Measurements from ENCODE around the gene PCDH1.

The PCDH1 gene

DNA sequence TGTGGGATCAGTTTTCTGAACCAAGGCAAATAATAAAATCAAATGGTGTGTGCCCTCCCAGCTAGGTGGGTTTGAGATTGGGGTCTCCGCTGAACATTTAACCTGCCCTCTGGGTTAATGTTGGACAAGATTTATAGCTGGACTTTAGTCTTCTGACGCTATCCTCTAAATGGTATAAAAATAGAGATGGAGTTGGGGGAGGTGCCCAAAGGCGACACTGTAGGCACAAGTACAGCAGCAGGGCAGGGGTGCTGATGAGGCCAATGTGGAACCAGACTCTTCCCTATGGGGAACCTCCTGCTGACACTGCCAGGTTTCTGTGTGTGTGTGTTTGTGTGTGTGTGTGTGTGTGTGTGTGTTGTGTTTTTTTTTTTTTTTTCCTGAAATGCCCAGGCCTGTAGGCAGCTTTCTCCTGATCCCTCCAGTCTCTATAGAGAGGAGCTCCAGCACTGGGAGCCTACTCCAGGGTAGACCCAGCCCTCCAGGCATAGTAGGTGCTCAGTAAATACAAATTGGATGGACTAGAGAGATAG lies 37.9 kb downstream of the PCDH1 start:
- Histone ChIP-seq H3K4me1 (ENCODE audit: control insufficient read depth in 1 of 2, insufficient read depth in 2 of 2, low read length in 2 of 2) (peaks cover 6% of the 10 kb centered on the region in 2 donors), H3K27ac (ENCODE audit: low read length) (peak overlapping the region; percentile 82), H3K36me3 (ENCODE audit: control insufficient read depth in 1 of 2, insufficient read depth in 2 of 2, low read length in 2 of 2) (no peaks in the 10 kb centered on the region), H3K4me3 (ENCODE audit: low read depth in 1 of 2, low read length in 2 of 2) (no peak overlapping the region), H3K9me3 (ENCODE audit: control insufficient read depth in 1 of 2, low read length in 2 of 2) (no peaks in the 10 kb centered on the region), H3K27me3 (ENCODE audit: low read depth, low read length) (no peaks in the 10 kb centered on the region)

DNA sequence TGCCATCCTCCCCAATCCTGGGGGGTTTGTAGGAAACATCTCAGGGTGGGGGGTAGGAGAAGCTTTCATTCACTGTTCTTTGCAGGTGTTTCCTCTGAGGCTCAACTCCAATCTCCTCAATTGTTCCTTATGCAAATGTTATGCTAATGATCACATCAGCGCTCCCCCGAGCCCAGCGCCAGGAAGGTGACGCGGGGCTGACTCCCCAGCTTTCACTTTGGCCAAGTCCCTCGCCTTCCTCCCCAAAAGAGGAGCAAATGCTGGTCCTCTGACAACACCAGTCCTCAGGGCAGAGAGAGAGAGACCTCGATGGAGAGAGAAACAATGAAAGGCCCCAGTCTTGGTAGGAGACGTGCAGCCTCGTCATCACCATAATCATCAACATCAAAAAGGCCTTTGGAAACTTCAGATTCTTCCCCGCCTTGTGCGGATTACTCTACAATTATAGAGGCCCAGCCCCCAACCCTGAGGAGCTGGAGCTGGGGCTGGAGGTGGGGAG lies 39.1 kb downstream of the PCDH1 start:
- Histone ChIP-seq H3K27ac (ENCODE audit: low read length) (no peak overlapping the region), H3K27me3 (ENCODE audit: low read depth, low read length) (no peaks in the 10 kb centered on the region)

DNA sequence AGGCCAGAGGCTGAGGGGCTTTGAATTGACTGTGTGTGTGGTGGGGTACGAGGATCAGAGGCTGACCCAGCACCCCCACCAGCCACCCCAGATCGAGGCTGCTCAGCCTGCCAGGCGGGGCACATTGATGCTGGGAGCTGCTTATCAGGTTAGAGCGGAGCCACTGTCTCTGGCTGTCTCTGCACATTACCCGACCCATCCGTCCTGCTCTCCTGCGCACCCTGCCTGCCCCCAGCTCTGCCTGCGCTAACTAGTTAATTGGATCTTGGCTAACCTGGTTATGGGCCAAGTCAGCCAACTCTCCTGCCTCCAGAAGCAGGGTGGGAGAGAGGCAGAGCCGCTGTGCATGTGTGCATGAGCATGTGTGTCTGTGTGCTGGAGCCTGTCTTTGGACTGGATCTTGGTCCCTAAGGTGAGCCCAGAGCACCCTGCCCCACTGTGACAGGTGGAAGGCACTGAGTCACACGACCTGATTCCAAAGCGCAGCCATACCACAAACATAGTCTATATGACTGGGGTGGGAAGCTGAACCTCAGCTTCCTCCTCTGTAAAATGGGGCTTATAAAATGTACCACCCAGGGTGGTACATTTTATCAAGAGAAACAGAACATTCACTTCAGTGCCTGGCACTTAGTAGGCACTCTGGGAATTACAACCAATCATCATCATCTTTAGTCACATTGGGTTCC lies 39.7 kb downstream of the PCDH1 start:
- H3K27ac ChIP-seq (ENCODE audit: low read length): no peak overlapping the region
- no peaks in the 10 kb centered on the region for H3K27me3 ChIP-seq (ENCODE audit: low read depth, low read length)
- H3K4me3 ChIP-seq (ENCODE audit: low read depth in 1 of 2, low read length in 2 of 2): no peak overlapping the region
- H3K36me3 ChIP-seq (ENCODE audit: control insufficient read depth in 1 of 2, insufficient read depth in 2 of 2, low read length in 2 of 2): no peaks in the 10 kb centered on the region
- no peaks in the 10 kb centered on the region for H3K9me3 ChIP-seq (ENCODE audit: control insufficient read depth in 1 of 2, low read length in 2 of 2)
- H3K4me1 ChIP-seq (ENCODE audit: control insufficient read depth in 1 of 2, insufficient read depth in 2 of 2, low read length in 2 of 2): peaks cover 4 to 6% of the 10 kb centered on the region in 2 donors

More for the DNA sequence above, 39.1 kb downstream of the PCDH1 start:
- Histone ChIP-seq H3K9me3 (ENCODE audit: control insufficient read depth in 1 of 2, low read length in 2 of 2) (no peaks in the 10 kb centered on the region), H3K36me3 (ENCODE audit: control insufficient read depth in 1 of 2, insufficient read depth in 2 of 2, low read length in 2 of 2) (no peaks in the 10 kb centered on the region), H3K4me3 (ENCODE audit: low read depth in 1 of 2, low read length in 2 of 2) (no peak overlapping the region), H3K4me1 (ENCODE audit: control insufficient read depth in 1 of 2, insufficient read depth in 2 of 2, low read length in 2 of 2) (peaks cover 4 to 6% of the 10 kb centered on the region in 2 donors)

- H3K27me3 ChIP-seq (ENCODE audit: low read depth, low read length): no peaks in the 10 kb centered on the region
- no peaks in the 10 kb centered on the region for H3K9me3 ChIP-seq (ENCODE audit: control insufficient read depth in 1 of 2, low read length in 2 of 2)
- H3K27ac ChIP-seq (ENCODE audit: low read length): no peak overlapping the region
- H3K4me1 ChIP-seq (ENCODE audit: control insufficient read depth in 1 of 2, insufficient read depth in 2 of 2, low read length in 2 of 2): peaks cover 0 to 6% of the 10 kb centered on the region in 2 donors
- H3K4me3 ChIP-seq (ENCODE audit: low read depth in 1 of 2, low read length in 2 of 2): no peak overlapping the region
- H3K36me3 ChIP-seq (ENCODE audit: control insufficient read depth in 1 of 2, insufficient read depth in 2 of 2, low read length in 2 of 2): no peaks in the 10 kb centered on the region
These were observed 42.1 kb downstream of the PCDH1 start for GRCh38 chr5:141835928-141836670.

- no peaks in the 10 kb centered on the region for H3K27me3 ChIP-seq (ENCODE audit: low read depth, low read length)
- H3K9me3 ChIP-seq (ENCODE audit: control insufficient read depth in 1 of 2, low read length in 2 of 2): no peaks in the 10 kb centered on the region
- H3K4me1 ChIP-seq (ENCODE audit: control insufficient read depth in 1 of 2, insufficient read depth in 2 of 2, low read length in 2 of 2): peaks cover 0 to 6% of the 10 kb centered on the region in 2 donors
- no peak overlapping the region for H3K4me3 ChIP-seq (ENCODE audit: low read depth in 1 of 2, low read length in 2 of 2)
- H3K36me3 ChIP-seq (ENCODE audit: control insufficient read depth in 1 of 2, insufficient read depth in 2 of 2, low read length in 2 of 2): no peaks in the 10 kb centered on the region
- no peak overlapping the region for H3K27ac ChIP-seq (ENCODE audit: low read length)
These were observed 43.9 kb downstream of the PCDH1 start for GRCh38 chr5:141834331-141834730.

DNA sequence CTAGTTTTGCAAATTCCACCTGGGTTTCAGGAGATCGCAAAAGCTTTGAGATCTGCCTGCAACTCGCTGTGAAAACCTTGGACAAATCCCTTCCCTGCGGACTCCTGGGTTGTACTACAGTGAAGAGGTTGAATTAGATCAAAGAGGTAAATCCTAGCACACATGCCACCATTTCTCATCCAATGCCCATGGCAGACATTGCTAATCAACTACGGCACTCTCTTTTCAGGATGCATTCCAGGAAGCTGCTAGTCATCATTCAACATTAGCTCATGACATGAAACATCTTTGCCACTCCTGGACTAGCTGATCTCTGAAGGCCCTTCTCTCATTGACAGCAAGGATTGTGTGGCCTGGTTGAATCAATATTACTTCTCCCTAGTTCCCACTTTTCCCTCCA lies 46.1 kb downstream of the PCDH1 start:
- Histone ChIP-seq H3K27ac (ENCODE audit: low read length) (no peak overlapping the region), H3K4me1 (ENCODE audit: control insufficient read depth in 1 of 2, insufficient read depth in 2 of 2, low read length in 2 of 2) (peaks cover 0 to 8% of the 10 kb centered on the region in 2 donors), H3K36me3 (ENCODE audit: control insufficient read depth in 1 of 2, insufficient read depth in 2 of 2, low read length in 2 of 2) (no peaks in the 10 kb centered on the region), H3K4me3 (ENCODE audit: low read depth in 1 of 2, low read length in 2 of 2) (no peak overlapping the region), H3K27me3 (ENCODE audit: low read depth, low read length) (no peaks in the 10 kb centered on the region), H3K9me3 (ENCODE audit: control insufficient read depth in 1 of 2, low read length in 2 of 2) (no peaks in the 10 kb centered on the region)

GRCh38 chr5:141828162-141828561 lies 50.0 kb downstream of the PCDH1 start:
- H3K36me3 ChIP-seq (ENCODE audit: control insufficient read depth in 1 of 2, insufficient read depth in 2 of 2, low read length in 2 of 2): no peaks in the 10 kb centered on the region
- no peak overlapping the region for H3K4me3 ChIP-seq (ENCODE audit: low read depth in 1 of 2, low read length in 2 of 2)
- no peaks in the 10 kb centered on the region for H3K9me3 ChIP-seq (ENCODE audit: control insufficient read depth in 1 of 2, low read length in 2 of 2)
- H3K4me1 ChIP-seq (ENCODE audit: control insufficient read depth in 1 of 2, insufficient read depth in 2 of 2, low read length in 2 of 2): peaks cover 0 to 10% of the 10 kb centered on the region in 2 donors
- no peaks in the 10 kb centered on the region for H3K27me3 ChIP-seq (ENCODE audit: low read depth, low read length)
- no peak overlapping the region for H3K27ac ChIP-seq (ENCODE audit: low read length)

GRCh38 chr5:141826674-141827073 lies 51.5 kb downstream of the PCDH1 start:
- H3K36me3 ChIP-seq (ENCODE audit: control insufficient read depth in 1 of 2, insufficient read depth in 2 of 2, low read length in 2 of 2): no peaks in the 10 kb centered on the region
- H3K27me3 ChIP-seq (ENCODE audit: low read depth, low read length): no peaks in the 10 kb centered on the region
- no peak overlapping the region for H3K27ac ChIP-seq (ENCODE audit: low read length)
- no peaks in the 10 kb centered on the region for H3K9me3 ChIP-seq (ENCODE audit: control insufficient read depth in 1 of 2, low read length in 2 of 2)
- peaks cover 0 to 10% of the 10 kb centered on the region in 2 donors for H3K4me1 ChIP-seq (ENCODE audit: control insufficient read depth in 1 of 2, insufficient read depth in 2 of 2, low read length in 2 of 2)
- H3K4me3 ChIP-seq (ENCODE audit: low read depth in 1 of 2, low read length in 2 of 2): no peak overlapping the region

- no peaks in the 10 kb centered on the region for H3K9me3 ChIP-seq (ENCODE audit: control insufficient read depth in 1 of 2, low read length in 2 of 2)
- H3K27ac ChIP-seq (ENCODE audit: low read length): no peak overlapping the region
- H3K36me3 ChIP-seq (ENCODE audit: control insufficient read depth in 1 of 2, insufficient read depth in 2 of 2, low read length in 2 of 2): no peaks in the 10 kb centered on the region
- no peak overlapping the region for H3K4me3 ChIP-seq (ENCODE audit: low read depth in 1 of 2, low read length in 2 of 2)
- H3K27me3 ChIP-seq (ENCODE audit: low read depth, low read length): no peaks in the 10 kb centered on the region
- H3K4me1 ChIP-seq (ENCODE audit: control insufficient read depth in 1 of 2, insufficient read depth in 2 of 2, low read length in 2 of 2): peaks cover 0 to 10% of the 10 kb centered on the region in 2 donors
These were observed 52.2 kb downstream of the PCDH1 start for GRCh38 chr5:141825791-141826560.

DNA sequence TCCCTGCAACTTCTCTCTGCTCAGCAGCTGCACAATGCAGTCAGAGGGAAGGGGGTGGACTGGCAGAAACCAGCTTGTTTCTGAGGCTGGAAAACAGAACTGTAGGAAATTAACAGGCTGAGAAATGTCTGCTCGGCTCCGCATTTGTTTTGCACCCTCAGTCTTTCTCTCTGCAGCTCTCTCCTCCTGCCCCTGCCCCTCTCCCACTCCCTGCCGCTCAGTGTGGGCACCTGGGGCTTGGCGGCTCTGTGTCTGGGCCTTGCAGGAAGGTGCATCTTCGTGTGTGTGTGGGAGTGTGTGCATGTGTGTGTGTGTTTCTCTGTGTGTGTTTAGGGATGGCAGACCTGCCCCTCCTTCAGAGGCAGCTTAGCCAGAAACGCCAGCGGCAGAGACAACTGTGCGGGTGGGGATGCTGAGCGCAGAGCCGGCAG lies 53.0 kb downstream of the PCDH1 start:
- no peaks in the 10 kb centered on the region for H3K27me3 ChIP-seq (ENCODE audit: low read depth, low read length)
- H3K27ac ChIP-seq (ENCODE audit: low read length): no peak overlapping the region
- H3K4me1 ChIP-seq (ENCODE audit: control insufficient read depth in 1 of 2, insufficient read depth in 2 of 2, low read length in 2 of 2): peaks cover 0 to 10% of the 10 kb centered on the region in 2 donors
- no peaks in the 10 kb centered on the region for H3K36me3 ChIP-seq (ENCODE audit: control insufficient read depth in 1 of 2, insufficient read depth in 2 of 2, low read length in 2 of 2)
- no peak overlapping the region for H3K4me3 ChIP-seq (ENCODE audit: low read depth in 1 of 2, low read length in 2 of 2)
- no peaks in the 10 kb centered on the region for H3K9me3 ChIP-seq (ENCODE audit: control insufficient read depth in 1 of 2, low read length in 2 of 2)

GRCh38 chr5:141824717-141825116 lies 53.5 kb downstream of the PCDH1 start:
- Histone ChIP-seq H3K9me3 (ENCODE audit: control insufficient read depth in 1 of 2, low read length in 2 of 2) (no peaks in the 10 kb centered on the region), H3K4me1 (ENCODE audit: control insufficient read depth in 1 of 2, insufficient read depth in 2 of 2, low read length in 2 of 2) (peaks cover 0 to 10% of the 10 kb centered on the region in 2 donors), H3K4me3 (ENCODE audit: low read depth in 1 of 2, low read length in 2 of 2) (no peak overlapping the region), H3K36me3 (ENCODE audit: control insufficient read depth in 1 of 2, insufficient read depth in 2 of 2, low read length in 2 of 2) (no peaks in the 10 kb centered on the region), H3K27ac (ENCODE audit: low read length) (no peak overlapping the region), H3K27me3 (ENCODE audit: low read depth, low read length) (no peaks in the 10 kb centered on the region)
